ENCODE results near the gene MED23.

The MED23 gene

DNA sequence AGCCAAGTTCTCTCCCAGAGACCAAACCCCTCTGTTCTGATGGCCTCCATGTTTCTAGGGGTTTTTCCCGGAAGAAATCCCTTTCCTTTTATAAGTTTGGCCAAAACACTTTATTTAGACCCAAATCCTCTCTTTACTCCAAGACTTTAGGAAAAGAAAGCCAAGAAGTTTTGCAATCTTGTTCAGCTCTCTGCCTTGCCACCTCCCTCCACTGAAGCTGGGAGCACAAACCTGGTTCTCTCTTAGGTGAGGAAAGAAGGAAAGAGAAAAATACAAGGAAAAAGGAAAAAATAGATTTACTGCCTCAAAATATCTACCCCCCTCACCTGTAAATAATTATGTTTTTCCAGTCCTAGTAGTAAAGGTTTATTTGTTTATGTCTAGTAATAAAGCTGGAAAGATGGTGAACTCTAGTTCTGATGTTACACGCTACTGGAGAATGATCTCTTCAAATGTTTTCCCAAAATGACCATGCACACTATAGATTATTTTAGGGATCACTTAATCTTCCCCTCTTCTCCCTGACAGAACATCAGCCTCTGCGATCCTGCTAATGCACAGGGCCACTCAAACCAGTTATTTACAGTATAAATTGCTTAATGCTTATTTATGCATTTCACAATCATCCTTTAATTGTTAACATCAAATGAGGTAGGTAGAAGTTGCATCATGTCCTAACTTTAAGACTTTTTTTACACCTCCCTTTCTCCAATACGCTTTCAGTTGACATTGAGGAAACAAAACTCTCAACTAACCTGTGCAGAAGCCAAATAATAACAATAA, 65.9 kb downstream of the MED23 start:
- TF ChIP-seq, protein P1, sequence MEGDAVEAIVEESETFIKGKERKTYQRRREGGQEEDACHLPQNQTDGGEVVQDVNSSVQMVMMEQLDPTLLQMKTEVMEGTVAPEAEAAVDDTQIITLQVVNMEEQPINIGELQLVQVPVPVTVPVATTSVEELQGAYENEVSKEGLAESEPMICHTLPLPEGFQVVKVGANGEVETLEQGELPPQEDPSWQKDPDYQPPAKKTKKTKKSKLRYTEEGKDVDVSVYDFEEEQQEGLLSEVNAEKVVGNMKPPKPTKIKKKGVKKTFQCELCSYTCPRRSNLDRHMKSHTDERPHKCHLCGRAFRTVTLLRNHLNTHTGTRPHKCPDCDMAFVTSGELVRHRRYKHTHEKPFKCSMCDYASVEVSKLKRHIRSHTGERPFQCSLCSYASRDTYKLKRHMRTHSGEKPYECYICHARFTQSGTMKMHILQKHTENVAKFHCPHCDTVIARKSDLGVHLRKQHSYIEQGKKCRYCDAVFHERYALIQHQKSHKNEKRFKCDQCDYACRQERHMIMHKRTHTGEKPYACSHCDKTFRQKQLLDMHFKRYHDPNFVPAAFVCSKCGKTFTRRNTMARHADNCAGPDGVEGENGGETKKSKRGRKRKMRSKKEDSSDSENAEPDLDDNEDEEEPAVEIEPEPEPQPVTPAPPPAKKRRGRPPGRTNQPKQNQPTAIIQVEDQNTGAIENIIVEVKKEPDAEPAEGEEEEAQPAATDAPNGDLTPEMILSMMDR (IDR thresholded peaks at IDR 0.05; ENCODE audit: insufficient read depth, low read length, missing control alignments) = no peak
- POLR2A ChIA-PET = no interaction called here
- CTCF ChIA-PET = no interaction called here
- no peak for DNase-seq (ENCODE audit: low read depth, low spot score)
- H3K4me3 ChIP-seq (ENCODE audit: low read depth, low read length) = no peak overlapping the region

DNA sequence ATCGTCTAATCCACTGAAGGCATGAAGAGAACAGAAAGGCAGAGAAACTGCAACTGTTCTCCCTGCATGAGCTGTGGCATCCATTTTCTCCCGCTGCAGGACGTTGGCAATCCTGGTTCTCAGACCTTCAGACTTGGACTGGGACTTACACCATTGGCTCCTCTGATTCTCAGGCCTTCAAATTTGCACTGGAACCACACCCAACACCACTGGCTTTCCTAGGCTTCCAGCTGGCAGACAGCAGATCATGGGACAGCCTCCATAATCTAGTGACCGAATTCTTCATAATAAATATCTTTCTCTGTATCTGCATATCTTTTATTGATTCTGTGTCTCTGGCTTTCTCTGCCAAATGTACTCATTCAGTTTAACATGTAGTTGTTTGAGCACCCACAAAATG, 69.1 kb downstream of the MED23 start:
- no peak overlapping the region for H3K4me3 ChIP-seq (ENCODE audit: low read depth, low read length)
- CTCF ChIA-PET = interaction anchor here (1.3 kb wide), 1 partner anchor 379 kb away, joined by 3 read pairs; no protein-coding TSS in a partner anchor
- DNase-seq (ENCODE audit: low read depth, low spot score) = no peak
- TF ChIP-seq, protein P1 (IDR thresholded peaks at IDR 0.05; ENCODE audit: insufficient read depth, low read length, missing control alignments) = no peak
- POLR2A ChIA-PET = no interaction called here

DNA sequence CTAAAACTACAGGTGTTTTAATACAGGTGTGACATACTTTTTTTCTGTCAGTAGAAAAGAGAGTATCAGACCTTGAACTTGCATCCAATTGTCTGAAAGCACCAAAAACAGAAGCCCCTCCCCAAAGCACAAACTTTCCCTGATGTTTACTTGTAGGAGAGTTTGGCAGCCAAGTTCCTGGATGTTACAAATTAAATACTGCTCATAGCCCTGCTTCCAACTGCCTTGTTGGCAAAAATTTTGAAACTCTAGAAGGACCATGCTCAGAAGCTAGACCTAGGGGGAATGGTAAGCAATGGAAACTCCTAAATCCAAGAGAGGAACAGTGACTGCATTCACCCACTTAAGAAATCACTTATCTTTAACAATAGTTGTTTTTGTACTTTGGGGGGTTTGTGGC, 72.0 kb downstream of the MED23 start:
- H3K4me3 ChIP-seq (ENCODE audit: low read depth, low read length) = no peak overlapping the region
- TF ChIP-seq, protein P1 (IDR thresholded peaks at IDR 0.05; ENCODE audit: insufficient read depth, low read length, missing control alignments) = no peak
- ChIA-PET POLR2A (no interaction called here), CTCF (interaction anchor here (1.0 kb wide), 2 partner anchors 36 to 72 kb away, joined by 3 read pairs; partner anchors contain the start of gene MED23)
- no peak for DNase-seq (ENCODE audit: low read depth, low spot score)

DNA sequence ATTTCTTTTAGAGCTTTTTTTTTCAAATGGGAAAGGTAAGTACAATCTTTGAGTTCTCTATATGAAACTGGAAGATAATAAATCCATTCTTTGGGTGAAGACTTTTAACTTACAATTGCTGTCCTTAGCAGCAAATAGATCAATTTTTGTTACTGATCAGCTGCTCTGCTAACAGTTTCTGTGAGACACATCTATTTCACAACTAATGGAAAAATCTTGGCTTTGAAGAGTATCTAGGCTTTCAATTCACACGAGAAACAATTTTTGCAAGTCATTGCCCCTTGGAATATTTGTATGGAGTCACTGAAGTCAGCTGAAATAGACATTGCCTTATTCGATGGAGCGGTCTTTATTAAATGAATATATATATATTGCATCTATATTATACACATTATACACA, 75.5 kb downstream of the MED23 start:
- ChIA-PET POLR2A (no interaction called here), CTCF (interaction anchor here (0.7 kb wide), 1 partner anchor 19 kb away, joined by 4 read pairs; no protein-coding TSS in a partner anchor)
- no peak overlapping the region for H3K4me3 ChIP-seq (ENCODE audit: low read depth, low read length)
- DNase-seq (ENCODE audit: low read depth, low spot score) = no peak
- TF ChIP-seq, protein P1 (IDR thresholded peaks at IDR 0.05; ENCODE audit: insufficient read depth, low read length, missing control alignments) = no peak

DNA sequence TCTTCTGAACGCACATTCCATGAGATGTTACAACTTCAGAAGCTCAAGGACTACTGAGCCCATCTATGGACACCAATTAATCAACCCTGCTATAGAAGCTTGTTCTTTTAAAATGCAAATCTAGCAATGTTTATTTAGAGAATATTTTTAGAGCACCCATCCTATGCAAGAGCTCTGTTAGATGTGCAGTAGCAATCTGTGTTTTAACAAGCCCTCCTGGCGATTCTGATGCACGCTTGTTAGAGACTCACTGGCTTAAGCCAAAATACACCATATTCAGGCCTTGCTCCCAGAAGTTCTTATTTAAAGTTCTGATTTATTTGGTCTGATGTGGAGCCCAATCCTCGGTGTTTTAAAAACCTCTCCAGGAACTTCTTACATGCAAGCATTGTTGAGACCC, 76.1 kb downstream of the MED23 start:
- no peak for DNase-seq (ENCODE audit: low read depth, low spot score)
- ChIA-PET POLR2A (no interaction called here), CTCF (no interaction called here)
- H3K4me3 ChIP-seq (ENCODE audit: low read depth, low read length) = no peak overlapping the region
- TF ChIP-seq, protein P1 (IDR thresholded peaks at IDR 0.05; ENCODE audit: insufficient read depth, low read length, missing control alignments) = no peak

DNA sequence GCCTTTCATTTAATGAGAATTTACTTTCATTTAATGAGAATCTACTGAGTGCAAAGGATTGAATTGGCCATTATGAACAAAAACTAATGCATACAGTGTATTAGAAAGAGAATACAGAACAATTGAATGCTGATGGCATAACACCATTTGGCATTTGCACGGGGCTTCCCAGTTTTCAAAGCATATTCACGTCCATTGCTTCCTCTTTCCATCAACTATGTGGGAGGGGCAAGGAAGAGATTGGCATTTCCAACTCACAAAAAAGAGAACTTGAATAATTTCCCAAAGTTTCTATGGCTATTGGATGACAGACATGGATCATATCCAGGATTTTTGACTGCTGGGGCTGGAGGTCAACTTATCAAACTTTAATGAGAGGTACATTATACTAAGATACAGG, 78.2 kb downstream of the MED23 start:
- ChIA-PET CTCF (no interaction called here), POLR2A (no interaction called here)
- H3K4me3 ChIP-seq (ENCODE audit: low read depth, low read length) = no peak overlapping the region
- TF ChIP-seq, protein P1 (IDR thresholded peaks at IDR 0.05; ENCODE audit: insufficient read depth, low read length, missing control alignments) = no peak
- no peak for DNase-seq (ENCODE audit: low read depth, low spot score)

Data from AG04449 (cell line).